Endothelial cell of umbilical vein (primary cell): ENCODE data around the gene TRANK1. TPM values are rescaled to one million over a fixed set of nuclear protein-coding genes. Genes with fewer than 3 reads are reported as not detected.

ENCODE experiments used
- BruUV-seq: library from RNA; stranded (reverse); fragments of 400-500 nt; replicated peaks from 2 replicates; lab custom pipeline; 2021; lab: Mats Ljungman, UMichigan
- CTCF ChIA-PET: fragments of 300-600, 350-600 bp; sonication (Branson Sonifier 250); formaldehyde crosslinking; loops from one replicate; lab custom pipeline; 2021; ENCODE audit warnings: antibody characterized with exemption, inconsistent platforms; lab: Charles Lee
- POLR2A ChIA-PET: fragments of 300-600, 350-600 bp; sonication (Branson Sonifier 250); formaldehyde crosslinking; loops from one replicate; lab custom pipeline; 2021; ENCODE audit warnings: antibody characterized with exemption, inconsistent platforms; lab: Charles Lee
- DNase-seq: peaks from one replicate; pipeline ENCODE4 v3.0.0-alpha.2; 2011; ENCODE audit warnings: low read depth, low spot score
- FAIRE-seq: peaks from 2 replicates; lab custom pipeline; 2011; peaks lifted over from hg19 to GRCh38; lab: Jason Lieb, UNC
- H2AFZ ChIP-seq: 2 replicates; pipeline ENCODE4 v1.6.0; 2012; ENCODE audit warnings: low read depth, low read length, control low read depth, inconsistent platforms
- H3K27ac ChIP-seq: 2 replicates; pipeline ENCODE4 v1.5.1; 2011; ENCODE audit warnings: low read depth, mild to moderate bottlenecking, control low read depth, low read length, moderate library complexity; ENCODE audit not compliant: insufficient read depth
- H3K27me3 ChIP-seq, 2 experiments: 2 replicates each; pipeline versions ENCODE4 v1.6.0 to v1.6.1; 2011; ENCODE audit warnings: low read length in 2 of 2, mixed read lengths in 1 of 2; ENCODE audit not compliant: control insufficient read depth in 2 of 2, insufficient read depth in 2 of 2
- H3K36me3 ChIP-seq, 2 experiments: 2 replicates in 1 of 2; 3 replicates in 1 of 2; pipeline ENCODE4 v1.5.1; 2011; ENCODE audit warnings: low read length in 2 of 2, mild to moderate bottlenecking in 1 of 2, moderate library complexity in 1 of 2; ENCODE audit not compliant: control insufficient read depth in 2 of 2, insufficient read depth in 2 of 2; ENCODE audit errors: extremely low read depth in 1 of 2
- H3K4me1 ChIP-seq: 3 replicates; pipeline ENCODE4 v1.5.1; 2011; ENCODE audit warnings: mild to moderate bottlenecking, low read length; ENCODE audit not compliant: control insufficient read depth, insufficient read depth; ENCODE audit errors: extremely low read depth
- H3K4me2 ChIP-seq: 2 replicates; pipeline ENCODE4 v1.6.1; 2011; ENCODE audit warnings: low read length, control low read depth, mixed read lengths; ENCODE audit not compliant: insufficient read depth
- H3K4me3 ChIP-seq, 3 experiments: fragments of 200-600 bp in 1 of 3; sonication (generic), shearing (Covaris generic) in 1 of 3; replicated peaks in 1 of 3; 2 replicates each; pipeline ENCODE4 v1.5.1; 2011 to 2016; ENCODE audit warnings: control low read depth in 3 of 3, low read length in 3 of 3, mild to moderate bottlenecking in 2 of 3, inconsistent platforms in 1 of 3, low read depth in 1 of 3, moderate library complexity in 1 of 3; ENCODE audit not compliant: insufficient read depth in 1 of 3
- H3K79me2 ChIP-seq: 2 replicates; pipeline ENCODE4 v1.6.0; 2012; ENCODE audit warnings: low read length, inconsistent platforms; ENCODE audit not compliant: control insufficient read depth, insufficient read depth
- H3K9ac ChIP-seq: replicated peaks from 2 replicates; pipeline ENCODE3; 2011; ENCODE audit warnings: low read length, control low read depth; ENCODE audit not compliant: insufficient read depth; ENCODE audit errors: extremely low read depth
- H3K9me1 ChIP-seq: replicated peaks from 3 replicates; pipeline ENCODE4 v1.6.0; 2011; ENCODE audit warnings: mild to moderate bottlenecking, low read length; ENCODE audit not compliant: control insufficient read depth, insufficient read depth; ENCODE audit errors: extremely low read depth
- H3K9me3 ChIP-seq: replicated peaks from 2 replicates; pipeline ENCODE4 v1.5.1; 2012; ENCODE audit warnings: low read length, inconsistent platforms; ENCODE audit not compliant: control insufficient read depth, insufficient read depth
- H4K20me1 ChIP-seq: replicated peaks from 2 replicates; pipeline ENCODE3; 2011; ENCODE audit warnings: mild to moderate bottlenecking, low read length; ENCODE audit not compliant: control insufficient read depth, insufficient read depth; ENCODE audit errors: extremely low read depth
- EZH2 ChIP-seq: IDR thresholded peaks from 2 replicates; pipeline ENCODE4 v1.6.1; 2012; ENCODE audit warnings: borderline replicate concordance, low read depth, mild to moderate bottlenecking, moderate library complexity, low read length, inconsistent platforms; ENCODE audit not compliant: severe bottlenecking
- FOS ChIP-seq: IDR thresholded peaks from 2 replicates; pipeline ENCODE4 v1.6.1; 2011; ENCODE audit warnings: mild to moderate bottlenecking, low read length, moderate library complexity, borderline replicate concordance; ENCODE audit not compliant: insufficient read depth
- GATA2 ChIP-seq: IDR thresholded peaks from 2 replicates; pipeline ENCODE4 v1.7.0; 2011; ENCODE audit warnings: low read depth, mild to moderate bottlenecking, moderate library complexity, mixed read lengths, low read length; ENCODE audit not compliant: insufficient read length, insufficient read depth
- JUN ChIP-seq: IDR thresholded peaks from 2 replicates; pipeline ENCODE4 v1.6.1; 2011; ENCODE audit warnings: borderline replicate concordance, low read depth; ENCODE audit not compliant: insufficient read length, insufficient read depth
- MYC ChIP-seq: IDR thresholded peaks from one replicate; pipeline ENCODE4 v1.6.1; 2011; ENCODE audit warnings: mild to moderate bottlenecking, low read depth, low read length
- POLR2A ChIP-seq: IDR thresholded peaks from 2 replicates; pipeline ENCODE4 v1.6.1; 2012; ENCODE audit warnings: low read depth, mild to moderate bottlenecking, control low read depth, low read length
- POLR2AphosphoS5 ChIP-seq: IDR thresholded peaks from 2 replicates; pipeline ENCODE4 v1.6.1; 2012; ENCODE audit warnings: low read depth, mild to moderate bottlenecking, control low read depth, low read length, moderate library complexity; ENCODE audit not compliant: insufficient read depth
- dilution Hi-C: fragments of 300-500 bp; cut with MboI; formaldehyde crosslinking; loops from one replicate; pipeline ENCODE4 v1.15.0; 2019; ENCODE audit warnings: low sequenced_read_pairs; ENCODE audit not compliant: extremely low pct_ligation_motif_present
- intact Hi-C: fragments of 100-400 bp; cut with micrococcal nuclease; formaldehyde crosslinking; loops from one replicate; pipeline ENCODE4 v1.10.0; 2022
- polyA plus RNA-seq, 4 experiments: library from polyadenylated mRNA; depleted of rRNA in 3 of 4; stranded (reverse) in 3 of 4; unstranded in 1 of 4; fragments of >200 nt; gene quantifications; 2 replicates each; pipeline versions ENCODE4 v1.2.1 to v1.2.3, GENCODE V29; 2011 to 2012; ENCODE audit warnings: missing spikeins in 1 of 4
- total RNA-seq: library from RNA; stranded (reverse); gene quantifications from 2 replicates; pipeline ENCODE4 v1.2.3, GENCODE V29; 2021
- TF ChIP-seq, protein P1 (sequence below), 2 donors: IDR thresholded peaks; 1 replicate in 1 of 2; 2 replicates in 1 of 2; pipeline ENCODE4 v1.5.1; 2011; ENCODE audit warnings: low read length in 2 of 2, mild to moderate bottlenecking in 2 of 2, moderate library complexity in 2 of 2, control low read depth in 1 of 2, inconsistent platforms in 1 of 2, low read depth in 1 of 2; ENCODE audit not compliant: insufficient read depth in 1 of 2; ENCODE audit errors: extremely low read depth in 1 of 2
- TF ChIP-seq, protein P2 (sequence below): IDR thresholded peaks from 2 replicates; pipeline ENCODE4 v1.6.1; 2011; ENCODE audit not compliant: insufficient read depth, insufficient read length

TRANK1 gene
- total and polyA plus RNA-seq, 2 donors (not counting 3 experiments of a cell fraction or from before 2014, with no cell fraction given) = 4.6 to 14.4 TPM

DNA sequence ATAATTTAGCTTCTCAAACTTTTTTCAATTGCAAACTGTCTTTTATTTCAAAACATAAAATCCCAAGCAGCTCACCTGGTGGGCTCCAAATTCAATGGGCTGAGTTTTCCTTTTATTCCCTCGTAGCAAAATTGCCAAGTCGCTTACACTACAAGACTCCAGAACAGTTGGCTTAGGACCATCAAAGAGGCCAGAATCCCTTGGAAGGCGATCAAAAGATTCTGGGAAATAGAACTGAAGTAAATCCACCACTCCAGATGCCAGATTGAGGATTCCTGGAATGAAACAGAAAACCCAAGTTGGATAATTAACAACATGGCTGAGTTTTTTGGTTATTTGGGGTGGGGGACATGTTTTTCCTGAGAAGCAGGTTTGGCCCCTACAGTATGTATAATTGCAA is 92.8 kb downstream of the TRANK1 start:
- Histone ChIP-seq H3K9ac (no peak overlapping the region), H3K4me2 (no peak overlapping the region), H3K4me1 (no peaks in the 10 kb centered on the region), H3K79me2 (no peaks in the 10 kb centered on the region), H3K36me3 (no peaks in the 10 kb centered on the region), H2AFZ (no peak overlapping the region), H3K9me1 (no peaks in the 10 kb centered on the region), H3K9me3 (no peaks in the 10 kb centered on the region), H4K20me1 (no peaks in the 10 kb centered on the region), H3K27ac (no peak overlapping the region), H3K4me3 (no peak overlapping the region), H3K27me3 (no peaks in the 10 kb centered on the region)
- dilution Hi-C loops (no loop called here), intact Hi-C loops (no loop called here)
- no peak for TF ChIP-seq EZH2
- TF ChIP-seq POLR2A = no peak
- TF ChIP-seq, protein P1, sequence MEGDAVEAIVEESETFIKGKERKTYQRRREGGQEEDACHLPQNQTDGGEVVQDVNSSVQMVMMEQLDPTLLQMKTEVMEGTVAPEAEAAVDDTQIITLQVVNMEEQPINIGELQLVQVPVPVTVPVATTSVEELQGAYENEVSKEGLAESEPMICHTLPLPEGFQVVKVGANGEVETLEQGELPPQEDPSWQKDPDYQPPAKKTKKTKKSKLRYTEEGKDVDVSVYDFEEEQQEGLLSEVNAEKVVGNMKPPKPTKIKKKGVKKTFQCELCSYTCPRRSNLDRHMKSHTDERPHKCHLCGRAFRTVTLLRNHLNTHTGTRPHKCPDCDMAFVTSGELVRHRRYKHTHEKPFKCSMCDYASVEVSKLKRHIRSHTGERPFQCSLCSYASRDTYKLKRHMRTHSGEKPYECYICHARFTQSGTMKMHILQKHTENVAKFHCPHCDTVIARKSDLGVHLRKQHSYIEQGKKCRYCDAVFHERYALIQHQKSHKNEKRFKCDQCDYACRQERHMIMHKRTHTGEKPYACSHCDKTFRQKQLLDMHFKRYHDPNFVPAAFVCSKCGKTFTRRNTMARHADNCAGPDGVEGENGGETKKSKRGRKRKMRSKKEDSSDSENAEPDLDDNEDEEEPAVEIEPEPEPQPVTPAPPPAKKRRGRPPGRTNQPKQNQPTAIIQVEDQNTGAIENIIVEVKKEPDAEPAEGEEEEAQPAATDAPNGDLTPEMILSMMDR (IDR thresholded peaks at IDR 0.05; ENCODE audit: extremely low read depth in 1 of 2, insufficient read depth in 1 of 2, low read depth in 1 of 2, low read length in 2 of 2) = no peak
- no peak for TF ChIP-seq POLR2AphosphoS5
- TF ChIP-seq, protein P2, sequence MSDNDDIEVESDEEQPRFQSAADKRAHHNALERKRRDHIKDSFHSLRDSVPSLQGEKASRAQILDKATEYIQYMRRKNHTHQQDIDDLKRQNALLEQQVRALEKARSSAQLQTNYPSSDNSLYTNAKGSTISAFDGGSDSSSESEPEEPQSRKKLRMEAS = no peak
- ChIA-PET CTCF (interaction anchor here (0.6 kb wide), 1 partner anchor 109 kb away, joined by 3 read pairs; no protein-coding TSS in a partner anchor), POLR2A (no interaction called here)
- DNase-seq (no peak), FAIRE-seq (no peak)
- no TSS peak for BruUV-seq

DNA sequence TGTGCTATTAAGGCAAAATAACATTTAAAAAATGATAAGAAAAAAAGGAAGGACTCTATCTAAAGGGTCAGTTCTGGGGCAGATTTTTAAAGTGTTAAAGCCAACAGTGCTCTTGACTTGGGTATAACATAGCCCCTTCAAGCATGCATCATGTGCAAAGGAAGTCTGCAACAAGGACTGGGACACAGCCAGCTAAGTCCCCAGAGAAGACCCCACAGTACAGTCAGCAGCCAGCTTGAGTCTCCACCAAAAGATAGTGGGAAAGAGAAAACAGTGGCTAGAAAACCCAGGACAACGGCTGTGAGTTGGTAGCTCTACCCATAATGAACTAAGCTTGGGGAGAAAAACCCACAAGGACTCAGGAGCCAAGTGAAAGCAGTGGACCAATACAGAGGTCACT is 94.1 kb downstream of the TRANK1 start:
- ChIA-PET POLR2A (no interaction called here), CTCF (interaction anchor here (1.1 kb wide), 1 partner anchor 107 kb away, joined by 3 read pairs; no protein-coding TSS in a partner anchor)
- Histone ChIP-seq H3K4me3 (no peak overlapping the region), H3K9ac (no peak overlapping the region), H3K27ac (no peak overlapping the region), H3K4me1 (no peaks in the 10 kb centered on the region), H3K79me2 (no peaks in the 10 kb centered on the region), H3K36me3 (no peaks in the 10 kb centered on the region), H2AFZ (no peak overlapping the region), H3K4me2 (no peak overlapping the region), H3K9me1 (no peaks in the 10 kb centered on the region), H3K27me3 (no peaks in the 10 kb centered on the region), H3K9me3 (no peaks in the 10 kb centered on the region), H4K20me1 (no peaks in the 10 kb centered on the region)
- dilution Hi-C loops = no loop called here
- intact Hi-C loops = no loop called here
- TF ChIP-seq, protein P2 = no peak
- TF ChIP-seq MYC = no peak
- no peak for TF ChIP-seq POLR2AphosphoS5
- TF ChIP-seq FOS = no peak
- no peak for TF ChIP-seq EZH2
- TF ChIP-seq GATA2 = no peak
- TF ChIP-seq, protein P1 (IDR thresholded peaks at IDR 0.05; ENCODE audit: extremely low read depth in 1 of 2, insufficient read depth in 1 of 2, low read depth in 1 of 2, low read length in 2 of 2) = no peak
- no peak for TF ChIP-seq JUN
- no peak for TF ChIP-seq POLR2A
- DNase-seq (no peak), FAIRE-seq (no peak)
- no TSS peak for BruUV-seq
